ENCODE measurements around the gene XIRP2.

DNA sequence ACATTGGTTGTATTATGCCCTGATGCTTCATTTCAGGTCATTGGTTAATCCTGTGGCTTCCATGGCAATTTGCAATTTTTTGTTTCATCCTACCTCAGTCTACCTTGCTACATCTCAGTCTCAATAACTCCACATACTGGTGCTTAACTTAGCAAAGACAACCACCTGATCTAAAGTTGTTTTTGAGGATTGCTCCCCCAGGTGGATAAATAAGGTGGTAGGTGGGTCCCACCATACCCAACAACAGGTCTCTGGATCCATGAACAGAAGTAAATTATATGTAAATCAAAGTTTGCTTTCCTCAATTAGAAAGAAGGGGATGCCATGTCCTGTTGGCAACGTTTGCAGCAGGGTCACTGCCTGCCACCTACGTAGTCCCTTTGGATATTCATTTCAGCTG, 7.0 kb downstream of the XIRP2 start:
- TF ChIP-seq, protein P1, sequence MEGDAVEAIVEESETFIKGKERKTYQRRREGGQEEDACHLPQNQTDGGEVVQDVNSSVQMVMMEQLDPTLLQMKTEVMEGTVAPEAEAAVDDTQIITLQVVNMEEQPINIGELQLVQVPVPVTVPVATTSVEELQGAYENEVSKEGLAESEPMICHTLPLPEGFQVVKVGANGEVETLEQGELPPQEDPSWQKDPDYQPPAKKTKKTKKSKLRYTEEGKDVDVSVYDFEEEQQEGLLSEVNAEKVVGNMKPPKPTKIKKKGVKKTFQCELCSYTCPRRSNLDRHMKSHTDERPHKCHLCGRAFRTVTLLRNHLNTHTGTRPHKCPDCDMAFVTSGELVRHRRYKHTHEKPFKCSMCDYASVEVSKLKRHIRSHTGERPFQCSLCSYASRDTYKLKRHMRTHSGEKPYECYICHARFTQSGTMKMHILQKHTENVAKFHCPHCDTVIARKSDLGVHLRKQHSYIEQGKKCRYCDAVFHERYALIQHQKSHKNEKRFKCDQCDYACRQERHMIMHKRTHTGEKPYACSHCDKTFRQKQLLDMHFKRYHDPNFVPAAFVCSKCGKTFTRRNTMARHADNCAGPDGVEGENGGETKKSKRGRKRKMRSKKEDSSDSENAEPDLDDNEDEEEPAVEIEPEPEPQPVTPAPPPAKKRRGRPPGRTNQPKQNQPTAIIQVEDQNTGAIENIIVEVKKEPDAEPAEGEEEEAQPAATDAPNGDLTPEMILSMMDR (IDR thresholded peaks at IDR 0.05; ENCODE audit: control extremely low read depth in 1 of 3, insufficient read depth in 1 of 3, low read depth in 1 of 3, low read length in 3 of 3) = peak in 2 of 3 experiments; percentile 40 to 60; a peak in 3 of 4 replicates
- no peak for TF ChIP-seq JUND (IDR thresholded peaks at IDR 0.05; ENCODE audit: low read length)
- TF ChIP-seq CHD2 (IDR thresholded peaks at IDR 0.05; ENCODE audit: low read length) = no peak
- no peak for TF ChIP-seq POLR2AphosphoS5 (IDR thresholded peaks at IDR 0.05; ENCODE audit: low read depth, low read length)
- TF ChIP-seq SP2 (IDR thresholded peaks at IDR 0.05; ENCODE audit: low read length) = no peak
- no peak for TF ChIP-seq POLR2A (IDR thresholded peaks at IDR 0.05; ENCODE audit: control extremely low read depth in 1 of 2, low read depth in 2 of 2, low read length in 2 of 2)
- TF ChIP-seq SP1 (IDR thresholded peaks at IDR 0.05; ENCODE audit: low read depth, low read length) = no peak
- no peak for TF ChIP-seq EP300 (IDR thresholded peaks at IDR 0.05; ENCODE audit: borderline replicate concordance in 1 of 2, low read depth in 2 of 2, low read length in 2 of 2)
- TF ChIP-seq CBX5 (IDR thresholded peaks at IDR 0.05; ENCODE audit: low read depth, low read length) = no peak
- no peak for TF ChIP-seq ZNF274 (IDR thresholded peaks at IDR 0.05; ENCODE audit: borderline replicate concordance, extremely low read depth, low read length)
- TF ChIP-seq TBP (IDR thresholded peaks at IDR 0.05; ENCODE audit: low read depth, low read length) = no peak

All from H1 (cell line).